ENCODE measurements around the gene TTC7B. TPM values are rescaled to one million over a fixed set of nuclear protein-coding genes. Genes with fewer than 3 reads are reported as not detected.
A peak's percentile ranks its signal among the peaks of the same experiment; 100 is the strongest.

TTC7B gene
- polyA plus RNA-seq, 1 donor (not counting 4 experiments of a cell fraction or from before 2014, with no cell fraction given): 21.4 TPM

GRCh38 chr14:90660865-90661570 lies 155.2 kb downstream of the TTC7B start:
- Histone ChIP-seq H3K36me3 (ENCODE audit: control insufficient read depth in 2 of 2, extremely low read depth in 1 of 2, insufficient read depth in 2 of 2, low read length in 2 of 2) (peaks cover 3 to 5% of the 10 kb centered on the region in 2 experiments), H3K79me2 (ENCODE audit: control insufficient read depth, insufficient read depth, low read length) (no peaks in the 10 kb centered on the region), H3K9me3 (ENCODE audit: control insufficient read depth, low read depth, low read length) (no peaks in the 10 kb centered on the region), H3K4me2 (ENCODE audit: control insufficient read depth, extremely low read depth, insufficient read depth, low read depth, low read length) (no peak overlapping the region), H3K27me3 (ENCODE audit: control insufficient read depth, extremely low read depth, insufficient read depth, low read length) (no peaks in the 10 kb centered on the region), H4K20me1 (ENCODE audit: control insufficient read depth, extremely low read depth, insufficient read depth, low read length) (no peaks in the 10 kb centered on the region), H3K9ac (ENCODE audit: control insufficient read depth, extremely low read depth, insufficient read depth, low read length) (no peak overlapping the region), H2AFZ (ENCODE audit: control insufficient read depth, low read length) (no peak overlapping the region), H3K9me1 (ENCODE audit: control insufficient read depth, extremely low read depth, insufficient read depth, low read length) (no peaks in the 10 kb centered on the region), H3K4me1 (ENCODE audit: control insufficient read depth, extremely low read depth, insufficient read depth, low read length) (peaks cover 11% of the 10 kb centered on the region), H3K4me3 (ENCODE audit: control insufficient read depth in 2 of 3, extremely low read depth in 1 of 3, insufficient read depth in 2 of 3, low read depth in 1 of 3, low read length in 3 of 3) (no peak overlapping the region), H3K27ac (ENCODE audit: control insufficient read depth, insufficient read depth, low read length) (no peak overlapping the region)
- dilution Hi-C loops (cut with MboI; ENCODE audit: extremely low pct_ligation_motif_present, low sequenced_read_pairs): no loop called here
- TF ChIP-seq EZH2 (IDR thresholded peaks at IDR 0.05; ENCODE audit: low read length): no peak
- no peak for TF ChIP-seq CTCF (optimal IDR thresholded peaks at IDR 0.05 in 1 of 3, IDR thresholded peaks at IDR 0.05 in 1 of 3, conservative IDR thresholded peaks at IDR 0.05 in 1 of 3; ENCODE audit: extremely low read depth in 1 of 3, insufficient read depth in 2 of 3, low read length in 3 of 3)
- DNase-seq (ENCODE audit: low read depth, low spot score) (no peak), FAIRE-seq (no peak)

GRCh38 chr14:90659156-90659555 lies 157.1 kb downstream of the TTC7B start:
- peaks cover 3 to 6% of the 10 kb centered on the region in 2 experiments for H3K36me3 ChIP-seq (ENCODE audit: control insufficient read depth in 2 of 2, extremely low read depth in 1 of 2, insufficient read depth in 2 of 2, low read length in 2 of 2)
- H3K27me3 ChIP-seq (ENCODE audit: control insufficient read depth, extremely low read depth, insufficient read depth, low read length): no peaks in the 10 kb centered on the region
- H3K4me2 ChIP-seq (ENCODE audit: control insufficient read depth, extremely low read depth, insufficient read depth, low read depth, low read length): no peak overlapping the region
- H3K27ac ChIP-seq (ENCODE audit: control insufficient read depth, insufficient read depth, low read length): peak overlapping the region; percentile 13
- no peaks in the 10 kb centered on the region for H3K9me3 ChIP-seq (ENCODE audit: control insufficient read depth, low read depth, low read length)
- TF ChIP-seq EZH2 (IDR thresholded peaks at IDR 0.05; ENCODE audit: low read length): no peak
- no peak for TF ChIP-seq CTCF (optimal IDR thresholded peaks at IDR 0.05 in 1 of 3, IDR thresholded peaks at IDR 0.05 in 1 of 3, conservative IDR thresholded peaks at IDR 0.05 in 1 of 3; ENCODE audit: extremely low read depth in 1 of 3, insufficient read depth in 2 of 3, low read length in 3 of 3)
- peaks cover 11% of the 10 kb centered on the region for H3K4me1 ChIP-seq (ENCODE audit: control insufficient read depth, extremely low read depth, insufficient read depth, low read length)
- dilution Hi-C loops (cut with MboI; ENCODE audit: extremely low pct_ligation_motif_present, low sequenced_read_pairs): no loop called here
- FAIRE-seq (no peak), DNase-seq (ENCODE audit: low read depth, low spot score) (no peak)
- H4K20me1 ChIP-seq (ENCODE audit: control insufficient read depth, extremely low read depth, insufficient read depth, low read length): no peaks in the 10 kb centered on the region
- no peak overlapping the region for H3K4me3 ChIP-seq (ENCODE audit: control insufficient read depth in 2 of 3, extremely low read depth in 1 of 3, insufficient read depth in 2 of 3, low read depth in 1 of 3, low read length in 3 of 3)
- no peaks in the 10 kb centered on the region for H3K79me2 ChIP-seq (ENCODE audit: control insufficient read depth, insufficient read depth, low read length)
- H2AFZ ChIP-seq (ENCODE audit: control insufficient read depth, low read length): no peak overlapping the region
- H3K9ac ChIP-seq (ENCODE audit: control insufficient read depth, extremely low read depth, insufficient read depth, low read length): no peak overlapping the region
- no peaks in the 10 kb centered on the region for H3K9me1 ChIP-seq (ENCODE audit: control insufficient read depth, extremely low read depth, insufficient read depth, low read length)

Measured in keratinocyte (primary cell).